Measurements from ENCODE around the gene BTBD7.

Gene BTBD7

GRCh38 chr14:93214598-93214997 lies 118.2 kb downstream of the BTBD7 start:
- TF ChIP-seq CSRNP3 (CRISPR knock-in tag; IDR thresholded peaks at IDR 0.05) (no peak), GLIS3 (CRISPR knock-in tag; IDR thresholded peaks at IDR 0.05) (no peak), SNAI2 (CRISPR knock-in tag; IDR thresholded peaks at IDR 0.05) (no peak), CREB5 (CRISPR knock-in tag; IDR thresholded peaks at IDR 0.05; ENCODE audit: low read depth) (no peak), BACH2 (CRISPR knock-in tag; IDR thresholded peaks at IDR 0.05; ENCODE audit: borderline replicate concordance) (no peak), ZNF8 (CRISPR knock-in tag; IDR thresholded peaks at IDR 0.05) (no peak), PPARA (CRISPR knock-in tag; IDR thresholded peaks at IDR 0.05; ENCODE audit: borderline replicate concordance) (no peak), ARNTL (CRISPR knock-in tag; IDR thresholded peaks at IDR 0.05; ENCODE audit: borderline replicate concordance, low read depth) (no peak), ZFP30 (CRISPR knock-in tag; IDR thresholded peaks at IDR 0.05) (no peak), ESRRG (CRISPR knock-in tag; IDR thresholded peaks at IDR 0.05) (no peak), ZNF70 (CRISPR knock-in tag; IDR thresholded peaks at IDR 0.05) (no peak), ZFP3 (CRISPR knock-in tag; IDR thresholded peaks at IDR 0.05) (no peak)
- no peak for ATAC-seq

GRCh38 chr14:93212432-93212831 lies 120.4 kb downstream of the BTBD7 start:
- no peak for ATAC-seq
- TF ChIP-seq GLIS3 (CRISPR knock-in tag; IDR thresholded peaks at IDR 0.05) (no peak), ISL1 (CRISPR knock-in tag; IDR thresholded peaks at IDR 0.05) (no peak), CREB5 (CRISPR knock-in tag; IDR thresholded peaks at IDR 0.05; ENCODE audit: low read depth) (no peak), SNAI2 (CRISPR knock-in tag; IDR thresholded peaks at IDR 0.05) (no peak), BACH2 (CRISPR knock-in tag; IDR thresholded peaks at IDR 0.05; ENCODE audit: borderline replicate concordance) (no peak), ZNF8 (CRISPR knock-in tag; IDR thresholded peaks at IDR 0.05) (no peak), ZFP3 (CRISPR knock-in tag; IDR thresholded peaks at IDR 0.05) (no peak), CSRNP3 (CRISPR knock-in tag; IDR thresholded peaks at IDR 0.05) (no peak), TCF4 (CRISPR knock-in tag; IDR thresholded peaks at IDR 0.05; ENCODE audit: borderline replicate concordance) (no peak), ARNTL (CRISPR knock-in tag; IDR thresholded peaks at IDR 0.05; ENCODE audit: borderline replicate concordance, low read depth) (no peak), ZFP30 (CRISPR knock-in tag; IDR thresholded peaks at IDR 0.05) (no peak), TOX (CRISPR knock-in tag; IDR thresholded peaks at IDR 0.05; ENCODE audit: borderline replicate concordance) (no peak), PPARA (CRISPR knock-in tag; IDR thresholded peaks at IDR 0.05; ENCODE audit: borderline replicate concordance) (no peak), ZNF70 (CRISPR knock-in tag; IDR thresholded peaks at IDR 0.05) (no peak), ESRRG (CRISPR knock-in tag; IDR thresholded peaks at IDR 0.05) (no peak), POU6F1 (CRISPR knock-in tag; IDR thresholded peaks at IDR 0.05; ENCODE audit: borderline replicate concordance, low read depth) (no peak)

- ATAC-seq, result peak; percentile 82
- TF ChIP-seq CREB5 (CRISPR knock-in tag; IDR thresholded peaks at IDR 0.05; ENCODE audit: low read depth) (no peak), TOX (CRISPR knock-in tag; IDR thresholded peaks at IDR 0.05; ENCODE audit: borderline replicate concordance) (no peak), CSRNP3 (CRISPR knock-in tag; IDR thresholded peaks at IDR 0.05) (no peak), PPARA (CRISPR knock-in tag; IDR thresholded peaks at IDR 0.05; ENCODE audit: borderline replicate concordance) (no peak), PATZ1 (CRISPR knock-in tag; IDR thresholded peaks at IDR 0.05; ENCODE audit: borderline replicate concordance) (no peak), ZNF70 (CRISPR knock-in tag; IDR thresholded peaks at IDR 0.05) (no peak), RARB (CRISPR knock-in tag; IDR thresholded peaks at IDR 0.05) (no peak), ISL1 (CRISPR knock-in tag; IDR thresholded peaks at IDR 0.05) (no peak), ZNF565 (CRISPR knock-in tag; conservative IDR thresholded peaks at IDR 0.05; ENCODE audit: low read depth) (no peak), ZNF8 (CRISPR knock-in tag; IDR thresholded peaks at IDR 0.05) (no peak), ZC3H10 (CRISPR knock-in tag; IDR thresholded peaks at IDR 0.05) (no peak), TCF4 (CRISPR knock-in tag; IDR thresholded peaks at IDR 0.05; ENCODE audit: borderline replicate concordance) (no peak)
Observed at GRCh38 chr14:93207468-93208308, 125.1 kb downstream of the BTBD7 start.
